ENCODE measurements around the gene MAST2.

MAST2 gene

DNA sequence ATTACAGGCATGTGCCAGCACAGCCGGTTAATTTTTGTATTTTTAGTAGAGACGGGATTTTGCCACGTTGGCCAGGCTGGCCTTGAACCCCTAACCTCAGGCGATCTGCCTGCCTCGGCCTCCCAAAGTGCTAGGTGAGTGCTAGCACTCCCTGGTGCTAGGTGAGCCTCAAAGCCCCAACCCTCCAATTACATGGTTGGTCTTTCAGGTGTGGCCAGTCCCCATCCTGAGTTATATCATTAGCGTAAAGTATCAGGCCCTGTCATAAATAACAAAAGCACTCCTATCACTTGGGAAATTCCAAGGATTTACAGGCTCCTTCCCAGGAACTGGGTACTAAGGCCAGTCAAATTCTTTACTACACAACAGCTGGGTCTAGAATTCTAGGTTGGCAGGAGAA lies 191.0 kb downstream of the MAST2 start:
- DNase-seq, result no peak

DNA sequence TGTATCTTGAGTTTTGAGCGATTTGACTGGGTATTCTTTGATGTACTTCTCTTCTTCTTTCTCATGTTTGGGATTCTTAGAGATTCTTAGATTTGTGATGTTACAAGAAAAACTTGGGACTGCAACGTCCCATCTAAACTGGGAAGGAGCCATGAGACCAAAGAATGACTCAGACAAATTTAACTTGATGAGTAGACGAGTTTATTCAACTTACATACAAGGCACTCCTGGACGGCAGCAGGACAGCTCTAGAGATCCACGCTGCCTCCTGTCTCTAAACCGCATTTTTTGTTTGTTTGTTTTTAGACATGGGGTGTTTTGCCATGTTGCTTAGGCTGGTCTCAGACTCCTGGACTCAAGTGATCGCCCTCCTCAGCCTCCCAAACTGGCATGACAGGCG lies 191.9 kb downstream of the MAST2 start:
- DNase-seq, result peak; percentile 50

DNA sequence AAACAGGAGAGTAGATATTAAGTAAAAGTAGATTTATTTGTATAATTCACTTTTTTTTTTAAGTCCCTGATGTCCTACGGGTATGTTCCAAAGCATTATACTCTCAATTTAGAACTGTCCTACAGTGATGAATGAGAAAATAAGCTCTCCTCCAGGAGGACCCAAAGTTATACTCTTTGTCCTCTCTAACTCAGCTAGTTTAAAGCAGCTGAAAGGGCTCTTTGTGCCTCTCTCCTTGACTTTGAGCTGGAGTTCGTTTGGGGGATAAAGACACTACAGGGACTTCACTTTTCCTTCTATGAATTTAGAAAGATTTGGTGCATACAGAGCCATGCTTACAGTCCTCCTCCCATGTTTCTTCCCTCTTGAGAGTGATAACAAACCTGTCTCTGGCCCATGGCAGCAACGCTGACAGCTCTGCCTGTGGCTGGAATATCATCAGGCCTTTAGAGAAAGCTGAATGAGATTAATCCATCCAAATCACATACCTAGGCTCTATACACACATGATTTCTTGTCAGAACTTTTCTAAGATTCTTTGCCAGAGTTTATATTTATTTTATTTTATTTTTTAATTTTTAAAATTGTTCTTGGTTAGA lies 194.7 kb downstream of the MAST2 start:
- DNase-seq, result no peak

DNA sequence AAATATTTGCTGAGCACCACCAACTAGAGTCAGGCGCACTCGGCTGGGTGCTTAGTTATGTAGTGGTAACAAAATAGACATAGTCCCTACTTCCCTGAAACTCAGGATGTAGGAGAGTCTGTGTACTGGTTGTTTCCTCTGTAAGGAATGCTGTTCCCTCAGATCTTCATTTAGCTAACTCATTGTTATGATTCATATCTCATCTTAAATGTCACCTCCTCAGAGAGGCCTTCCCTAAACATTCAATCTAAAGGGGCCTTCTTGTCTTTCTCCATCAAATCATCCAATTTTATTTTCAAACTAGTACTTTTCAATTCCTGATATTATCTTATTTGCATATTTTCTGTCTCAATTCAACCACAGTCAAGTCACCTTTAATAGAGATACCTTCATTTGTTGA lies 196.1 kb downstream of the MAST2 start:
- no peak for DNase-seq

DNA sequence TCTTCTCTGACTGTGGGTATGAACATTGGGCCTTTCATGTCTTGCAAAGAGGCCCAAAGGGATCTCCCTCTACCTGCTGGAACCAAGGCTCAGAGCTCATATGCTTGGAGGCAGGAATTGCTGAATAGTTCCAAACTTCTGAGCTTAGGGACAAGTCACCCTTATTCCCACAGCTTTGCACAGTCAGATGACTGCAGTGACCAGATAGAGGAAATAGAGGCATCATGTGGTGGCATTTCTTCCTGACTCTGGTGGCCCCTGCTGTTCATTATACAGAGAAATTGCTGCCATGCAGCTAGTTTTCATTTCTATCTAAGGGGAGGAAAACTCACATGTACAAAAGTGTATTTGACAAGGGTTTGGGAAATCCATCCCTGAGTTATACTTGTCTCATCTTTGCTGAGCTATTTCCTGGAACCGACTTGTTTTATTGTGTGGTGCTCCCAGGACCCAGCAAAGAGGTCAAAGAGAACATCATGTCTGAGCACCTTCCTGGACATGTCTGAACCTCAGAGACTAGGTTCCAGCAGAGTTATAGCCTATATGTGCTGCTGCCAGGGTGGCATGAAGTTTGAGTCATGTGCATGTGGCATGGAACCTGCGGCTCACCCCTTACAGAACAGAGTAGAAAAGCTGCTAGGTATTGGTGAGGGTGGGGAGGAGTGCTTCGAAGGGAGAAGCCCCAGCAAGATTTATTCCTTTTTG lies 197.8 kb downstream of the MAST2 start:
- DNase-seq, result no peak

DNA sequence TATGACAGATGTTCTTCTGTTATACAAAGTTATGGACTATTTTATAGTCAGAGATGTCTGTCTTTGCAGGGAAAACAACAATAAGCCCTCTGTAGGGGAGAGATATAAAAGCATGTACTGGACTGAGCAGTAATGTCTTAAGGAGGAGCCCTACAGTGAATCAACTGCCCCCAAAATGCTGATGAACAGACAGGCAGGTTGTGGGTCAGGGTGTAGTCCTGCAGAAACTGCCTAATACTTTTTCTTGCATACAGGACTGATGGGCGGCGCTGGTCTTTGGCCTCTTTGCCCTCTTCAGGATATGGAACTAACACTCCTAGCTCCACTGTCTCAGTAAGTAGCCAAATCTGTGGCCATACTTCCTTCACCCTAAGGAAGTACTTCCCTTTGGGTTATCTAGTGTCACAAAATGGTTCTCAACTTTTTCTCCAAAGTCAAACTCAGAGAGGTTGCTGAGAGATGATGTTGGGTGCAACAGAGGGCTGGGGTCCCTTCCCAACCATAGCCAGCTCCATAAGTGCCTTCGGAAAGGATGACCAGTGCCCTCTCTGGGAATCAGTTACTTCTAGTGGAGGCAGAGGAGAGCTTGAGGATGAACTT lies 199.2 kb downstream of the MAST2 start:
- DNase-seq, result no peak

DNA sequence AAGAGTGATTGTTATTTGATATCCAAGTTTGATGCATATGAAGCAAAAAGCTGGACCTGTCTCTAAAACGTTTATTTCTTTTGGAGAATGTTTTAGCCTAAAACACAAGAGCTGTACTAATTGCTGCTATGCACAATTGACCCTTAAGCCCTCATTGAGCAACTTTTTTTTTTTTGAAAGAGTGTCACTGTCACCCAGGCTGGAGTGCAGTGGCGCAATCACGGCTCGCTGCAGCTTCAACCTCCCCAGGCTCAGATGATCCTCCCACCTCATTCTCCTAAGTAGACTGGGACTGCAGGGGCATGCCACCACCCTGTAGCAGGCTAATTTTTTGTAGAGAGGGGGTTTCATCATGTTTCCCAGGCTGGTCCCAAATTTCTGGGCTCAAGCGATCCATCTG lies 199.9 kb downstream of the MAST2 start:
- no peak for DNase-seq

DNA sequence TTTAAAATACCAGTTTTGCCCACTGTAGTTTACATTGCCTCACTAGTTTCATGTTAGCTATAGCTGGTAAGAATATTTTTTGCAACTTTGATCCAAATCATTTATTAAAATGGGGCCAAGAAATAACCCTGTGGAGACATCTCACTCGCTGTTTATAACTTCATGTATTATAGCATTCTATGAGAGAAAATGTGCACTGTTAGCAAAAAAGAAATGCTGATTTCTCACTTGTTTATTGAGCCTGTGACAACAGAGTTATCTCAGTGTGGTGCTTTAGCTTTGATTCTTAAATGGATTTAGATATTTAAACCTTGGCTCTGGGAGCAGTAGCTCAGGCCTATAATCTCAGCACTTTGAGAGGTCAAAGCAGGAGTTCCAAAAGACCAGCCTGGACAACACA lies 201.1 kb downstream of the MAST2 start:
- no peak for DNase-seq

DNA sequence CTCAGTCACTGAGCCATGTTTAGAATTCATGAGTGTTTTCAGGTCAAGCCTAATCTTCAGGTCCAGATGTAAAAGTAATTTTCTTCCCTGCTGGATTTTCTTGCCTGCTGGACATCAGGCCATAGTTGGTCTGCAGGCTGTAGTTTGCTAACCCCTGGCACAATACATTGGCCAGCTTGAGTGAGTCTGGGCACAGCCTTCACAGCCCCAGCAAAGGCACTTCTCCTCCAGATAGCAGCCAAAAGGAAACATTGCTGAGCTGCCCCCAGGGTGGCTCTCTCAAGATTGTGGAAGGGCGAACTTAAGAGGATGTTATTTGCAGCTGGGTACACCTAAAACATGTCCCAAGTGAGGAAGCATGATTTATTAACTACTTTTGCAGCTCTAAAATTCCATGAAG lies 202.2 kb downstream of the MAST2 start:
- no peak for DNase-seq

DNA sequence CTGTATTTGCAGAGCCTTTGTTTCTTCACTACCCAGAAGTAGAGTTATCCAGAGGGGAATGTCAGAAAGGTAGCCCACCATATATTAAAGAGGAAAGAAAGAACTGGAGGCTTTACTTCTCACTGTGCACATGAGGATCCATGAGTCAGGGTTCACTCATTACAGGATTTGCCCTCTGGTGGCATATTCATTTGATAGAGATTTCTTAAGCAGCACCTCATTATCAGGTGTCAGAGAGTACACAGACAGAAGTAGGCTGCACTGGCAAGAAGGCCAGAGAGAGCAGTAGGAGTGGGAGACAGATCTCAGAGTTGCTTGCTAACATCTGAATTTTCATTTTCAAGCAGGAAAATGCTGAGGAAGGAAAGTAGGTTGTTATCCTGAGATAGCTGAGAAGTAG lies 205.2 kb downstream of the MAST2 start:
- DNase-seq, result no peak

DNA sequence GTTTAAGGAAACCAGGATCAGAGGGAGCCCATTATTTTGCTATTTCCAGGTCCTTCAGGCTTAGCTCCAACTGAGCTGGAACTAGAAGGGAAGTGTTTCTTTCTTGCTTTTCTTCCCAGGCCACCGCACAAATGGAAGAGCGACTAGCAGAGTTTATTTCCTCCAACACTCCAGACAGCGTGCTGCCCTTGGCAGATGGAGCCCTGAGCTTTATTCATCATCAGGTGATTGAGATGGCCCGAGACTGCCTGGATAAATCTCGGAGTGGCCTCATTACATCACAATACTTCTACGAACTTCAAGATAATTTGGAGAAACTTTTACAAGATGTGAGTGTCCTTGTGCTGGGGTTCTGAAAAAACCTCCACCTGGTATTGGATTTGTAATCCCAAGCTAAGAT lies 207.2 kb downstream of the MAST2 start:
- DNase-seq, result no peak

DNA sequence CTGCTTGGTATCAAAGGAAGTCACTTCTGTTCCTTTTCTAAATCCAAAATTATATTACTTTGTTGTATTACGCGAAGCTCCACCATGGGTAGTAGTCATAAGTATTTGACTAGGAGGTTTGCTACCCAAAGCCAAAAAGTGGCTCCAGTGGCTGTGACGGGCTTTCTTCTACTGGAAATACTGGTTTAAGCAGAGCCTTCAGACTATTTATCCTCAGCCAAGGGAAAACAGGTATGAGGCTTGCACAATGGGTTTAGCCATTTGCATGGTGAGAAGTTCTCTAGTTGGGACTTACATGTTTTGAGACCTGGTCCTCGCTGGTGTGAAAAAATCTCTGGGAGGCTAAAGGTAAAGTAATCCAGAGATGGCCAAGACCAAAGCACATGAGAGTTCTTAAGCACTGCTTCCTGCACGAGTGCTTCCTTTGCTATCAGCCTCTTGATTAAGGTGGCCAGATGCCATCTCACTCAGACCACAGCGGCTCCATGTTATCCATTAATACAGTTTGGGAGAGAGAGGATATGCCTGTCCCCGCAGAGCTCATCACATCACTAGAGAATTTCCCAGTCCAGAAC lies 207.8 kb downstream of the MAST2 start:
- no peak for DNase-seq

DNA sequence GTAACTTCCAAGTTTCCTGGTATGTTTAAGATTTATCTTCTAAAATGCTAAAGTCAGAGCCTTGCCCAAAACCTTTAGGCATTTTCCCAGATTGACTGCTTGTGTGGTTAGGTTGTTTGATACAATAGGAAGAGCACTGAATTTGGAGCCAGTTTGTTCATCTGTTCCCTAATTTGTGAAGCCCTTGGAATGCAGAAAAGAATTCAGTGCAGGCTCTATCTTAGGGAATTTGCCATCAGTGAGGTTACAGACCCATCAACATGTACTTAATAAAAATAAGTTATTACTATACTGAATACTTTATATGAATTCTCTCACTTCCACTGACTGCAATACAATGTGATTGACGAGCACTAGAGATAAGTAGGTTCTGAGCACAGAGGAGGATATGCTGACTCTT lies 208.8 kb downstream of the MAST2 start:
- no peak for DNase-seq

DNA sequence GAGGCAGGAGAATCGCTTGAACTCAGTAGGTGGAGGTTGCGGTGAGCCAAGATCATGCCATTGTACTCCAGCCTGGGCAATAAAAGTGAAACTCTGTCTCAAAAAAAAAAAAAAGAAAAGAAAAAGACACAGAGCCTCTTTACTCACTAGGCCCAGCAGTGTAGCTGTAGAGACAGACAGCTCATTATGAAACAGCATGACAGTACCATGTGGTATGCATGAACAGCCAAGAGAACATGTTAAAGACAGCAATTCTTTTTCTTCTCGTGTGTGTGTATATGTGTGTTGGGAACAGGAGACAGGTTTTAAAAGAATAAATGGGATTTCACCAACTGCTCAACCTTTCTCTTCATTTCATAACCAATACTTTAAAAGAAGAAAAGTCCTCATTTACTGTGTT lies 210.2 kb downstream of the MAST2 start:
- peak; percentile 8 for DNase-seq

DNA sequence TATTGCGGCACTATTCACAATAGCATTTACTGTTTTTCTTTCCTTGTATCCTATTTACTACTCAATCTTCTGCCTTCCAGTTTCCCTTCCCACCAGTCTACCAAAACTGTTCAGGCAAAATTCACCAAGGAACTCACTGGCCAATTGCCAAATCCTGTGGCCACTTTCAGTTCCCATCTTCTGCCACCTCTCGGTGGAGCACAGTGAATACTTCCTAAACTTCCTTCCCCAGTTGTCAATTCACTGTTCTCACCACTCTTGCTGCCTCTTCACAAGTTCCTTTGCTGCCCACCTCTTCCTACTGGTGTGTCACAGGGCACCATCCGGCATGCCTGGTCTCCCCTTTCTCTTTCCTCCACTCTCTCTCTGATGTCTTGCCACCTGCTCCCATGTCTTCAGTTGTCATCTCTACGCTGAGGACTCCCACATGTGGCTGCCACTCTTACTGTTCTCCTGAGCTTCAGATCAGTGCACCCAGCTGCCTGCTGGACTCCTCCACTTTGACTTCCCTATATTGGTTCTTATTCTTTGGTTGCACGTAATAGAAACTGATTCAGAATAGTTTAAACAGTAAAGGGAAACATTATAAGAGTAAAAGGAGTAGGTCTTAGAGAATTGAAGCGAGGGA lies 214.6 kb downstream of the MAST2 start:
- DNase-seq, result no peak

DNA sequence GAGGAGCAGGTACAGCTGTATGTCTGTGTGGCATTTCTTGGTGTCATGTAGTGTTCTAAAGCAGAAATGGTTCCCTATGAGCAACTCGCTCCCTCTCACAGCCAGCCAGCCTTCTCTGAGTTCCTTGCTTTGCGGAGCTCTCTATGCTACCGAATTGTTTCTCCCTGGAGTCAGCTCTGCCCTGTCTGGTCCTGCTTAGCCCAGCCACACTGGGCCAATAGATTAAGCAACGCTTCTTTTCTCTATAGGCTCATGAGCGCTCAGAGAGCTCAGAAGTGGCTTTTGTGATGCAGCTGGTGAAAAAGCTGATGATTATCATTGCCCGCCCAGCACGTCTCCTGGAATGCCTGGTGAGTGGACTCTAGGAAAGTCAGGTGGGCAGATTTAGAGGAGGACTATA lies 215.9 kb downstream of the MAST2 start:
- no peak for DNase-seq

DNA sequence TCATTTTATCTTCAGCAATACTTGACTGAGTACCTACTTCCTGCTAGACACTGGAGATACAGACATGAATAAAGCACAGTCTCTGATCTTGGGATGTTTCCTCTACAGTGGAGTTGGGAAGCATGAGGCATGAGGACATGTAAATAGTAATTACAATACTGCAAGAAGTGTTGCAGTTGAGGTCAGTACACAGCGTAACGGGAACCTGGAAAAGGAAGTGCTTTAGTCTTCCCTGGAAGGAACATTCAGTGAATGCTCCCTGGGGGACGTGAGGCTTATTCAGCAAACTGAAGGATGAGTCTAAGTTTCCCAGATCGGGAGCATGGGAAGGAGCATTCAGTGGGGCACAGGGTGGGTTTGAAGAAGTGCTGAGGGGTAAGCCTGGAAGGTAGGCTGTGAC lies 216.6 kb downstream of the MAST2 start:
- DNase-seq, result no peak

DNA sequence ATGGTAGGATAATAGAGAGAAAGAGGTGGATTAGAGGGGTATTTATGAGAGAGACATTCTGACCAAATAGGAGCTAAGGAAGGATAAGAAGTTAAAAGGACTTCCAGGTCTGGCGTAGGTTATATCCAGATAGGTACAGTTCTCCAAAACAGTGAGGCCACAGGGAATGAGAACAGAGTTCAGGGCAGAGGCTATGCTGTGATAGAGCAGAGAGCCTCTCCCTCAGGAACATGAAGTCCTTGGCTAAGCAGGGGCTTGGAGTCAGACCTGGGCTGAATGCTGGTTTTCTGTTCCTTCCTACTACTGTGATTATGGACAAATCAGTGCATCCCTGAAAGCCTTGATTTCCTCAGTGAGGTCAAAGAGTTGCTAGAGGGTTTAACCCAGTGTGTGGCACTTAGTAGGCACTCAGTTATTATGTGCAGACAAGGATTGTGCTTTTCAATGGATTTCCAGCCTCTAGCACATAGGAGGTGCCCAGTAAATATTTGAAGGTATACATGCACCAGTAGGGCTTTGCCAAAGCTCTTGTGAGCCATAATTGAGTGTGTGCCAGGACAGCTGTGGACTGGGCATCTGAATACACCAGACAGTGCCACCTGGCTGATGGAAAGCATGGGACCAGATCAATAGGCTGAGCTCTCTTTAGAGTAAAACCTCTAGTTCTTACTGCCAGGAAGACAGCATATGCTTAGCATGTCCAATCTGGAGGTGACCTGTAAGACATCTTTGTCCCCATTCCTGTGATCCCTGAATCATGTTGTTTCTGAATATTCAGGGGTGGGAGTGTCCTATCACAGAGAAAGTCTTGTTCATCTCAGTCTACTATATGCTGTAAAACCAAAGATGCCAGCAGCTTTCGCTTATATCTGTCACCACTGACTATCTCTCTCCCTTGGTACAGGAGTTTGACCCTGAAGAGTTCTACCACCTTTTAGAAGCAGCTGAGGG lies 217.9 kb downstream of the MAST2 start:
- no peak for DNase-seq

DNA sequence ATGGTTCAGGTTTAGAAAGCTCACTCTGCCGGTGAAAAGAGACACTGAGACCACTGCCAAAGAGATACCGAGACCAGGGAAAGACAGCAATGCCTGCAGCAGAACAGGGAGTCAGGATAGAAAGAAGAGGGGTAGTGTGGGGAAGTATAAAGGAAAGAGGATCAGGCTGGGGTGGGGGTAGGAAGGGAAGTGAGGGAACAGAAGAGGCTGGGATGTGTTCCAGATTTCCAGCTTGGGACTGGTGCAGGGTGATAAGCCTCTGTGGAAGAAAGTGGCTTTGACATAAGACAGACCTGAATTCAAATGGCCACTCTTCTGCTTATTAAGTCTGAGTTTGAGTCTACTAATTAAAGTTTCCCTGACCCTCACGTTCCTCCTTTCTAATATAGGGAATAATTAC lies 223.1 kb downstream of the MAST2 start:
- DNase-seq, result no peak

DNA sequence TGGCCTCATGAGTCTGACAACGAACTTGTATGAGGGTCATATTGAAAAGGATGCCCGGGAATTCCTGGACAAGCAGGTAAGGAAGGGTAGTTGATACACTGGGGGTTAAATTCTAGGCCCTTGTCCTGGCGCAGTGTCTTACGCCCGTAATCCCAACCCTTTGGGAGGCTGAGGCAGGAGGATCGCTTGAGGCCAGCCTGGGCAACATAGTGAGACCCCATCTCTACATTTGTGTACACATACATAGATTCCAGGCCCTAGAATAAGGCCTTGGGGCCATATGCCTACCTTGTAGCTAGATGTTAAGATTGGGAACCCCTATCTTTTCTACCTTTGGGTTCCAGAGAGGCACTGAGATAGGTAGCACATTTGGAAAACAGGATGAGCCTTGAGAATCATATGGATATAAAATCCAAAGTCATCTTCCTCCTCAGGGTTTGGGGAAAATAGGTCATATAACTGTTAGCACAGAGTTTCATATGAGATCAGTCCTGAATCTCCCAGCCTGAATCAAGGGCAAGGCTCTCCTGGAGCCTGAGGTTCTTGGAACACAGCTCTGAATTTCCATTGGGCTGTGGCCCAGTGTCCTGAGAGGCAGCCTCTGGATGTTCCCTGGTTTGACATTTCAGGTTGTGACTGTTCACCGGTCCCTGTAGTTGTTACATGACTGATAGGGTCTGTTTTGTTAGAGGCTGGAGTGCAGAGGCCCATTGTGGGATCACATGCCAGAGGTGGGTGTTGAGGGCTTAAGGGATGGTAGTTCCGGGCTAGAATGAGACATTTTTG lies 224.6 kb downstream of the MAST2 start:
- DNase-seq, result no peak

DNA sequence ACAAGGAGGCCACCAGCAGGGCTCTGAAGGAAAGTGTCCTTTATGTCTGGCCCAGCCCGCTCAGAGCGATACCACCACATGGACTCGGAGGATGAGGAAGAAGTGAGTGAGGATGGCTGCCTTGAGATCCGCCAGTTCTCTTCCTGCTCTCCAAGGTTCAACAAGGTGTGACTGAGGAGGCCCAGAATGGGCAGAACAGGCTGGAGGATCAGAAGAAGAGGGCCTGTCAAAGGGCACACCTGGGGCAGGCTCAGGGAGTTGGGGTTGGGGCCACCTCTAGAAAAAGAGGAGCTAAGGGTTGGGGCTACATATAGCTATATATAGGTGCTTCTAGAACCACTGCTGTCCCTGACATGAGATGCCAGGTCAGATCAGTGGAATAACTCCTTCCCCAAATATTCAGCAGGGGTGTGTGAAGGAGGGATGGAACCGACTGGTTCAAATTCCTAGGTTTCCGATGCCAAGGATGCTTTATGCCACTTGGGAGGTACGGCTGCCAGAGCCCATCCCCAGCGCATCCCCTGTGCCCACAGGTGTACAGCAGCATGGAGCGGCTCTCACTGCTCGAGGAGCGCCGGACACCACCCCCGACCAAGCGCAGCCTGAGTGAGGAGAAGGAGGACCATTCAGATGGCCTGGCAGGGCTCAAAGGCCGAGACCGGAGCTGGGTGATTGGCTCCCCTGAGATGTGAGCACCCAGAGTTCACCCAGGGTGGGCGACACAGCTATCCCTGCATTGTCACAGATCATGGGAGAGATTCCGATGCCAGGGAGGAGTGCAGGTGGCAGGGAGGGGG lies 226.9 kb downstream of the MAST2 start:
- no peak for DNase-seq

All from HCEC 1CT (cell line).